ENCODE data around the gene TLL2. TPM values are rescaled to one million over a fixed set of nuclear protein-coding genes. Genes with fewer than 3 reads are reported as not detected.

TLL2 gene
- total RNA-seq, result under 1 TPM; 0.39 to 0.68 TPM
- 0.67 TPM for polyA plus RNA-seq (ENCODE audit: insufficient read depth, low read depth, low replicate concordance)
- long read RNA-seq, donor 1, result 0 reads
- long read RNA-seq, donor 2, result 0 reads

DNA sequence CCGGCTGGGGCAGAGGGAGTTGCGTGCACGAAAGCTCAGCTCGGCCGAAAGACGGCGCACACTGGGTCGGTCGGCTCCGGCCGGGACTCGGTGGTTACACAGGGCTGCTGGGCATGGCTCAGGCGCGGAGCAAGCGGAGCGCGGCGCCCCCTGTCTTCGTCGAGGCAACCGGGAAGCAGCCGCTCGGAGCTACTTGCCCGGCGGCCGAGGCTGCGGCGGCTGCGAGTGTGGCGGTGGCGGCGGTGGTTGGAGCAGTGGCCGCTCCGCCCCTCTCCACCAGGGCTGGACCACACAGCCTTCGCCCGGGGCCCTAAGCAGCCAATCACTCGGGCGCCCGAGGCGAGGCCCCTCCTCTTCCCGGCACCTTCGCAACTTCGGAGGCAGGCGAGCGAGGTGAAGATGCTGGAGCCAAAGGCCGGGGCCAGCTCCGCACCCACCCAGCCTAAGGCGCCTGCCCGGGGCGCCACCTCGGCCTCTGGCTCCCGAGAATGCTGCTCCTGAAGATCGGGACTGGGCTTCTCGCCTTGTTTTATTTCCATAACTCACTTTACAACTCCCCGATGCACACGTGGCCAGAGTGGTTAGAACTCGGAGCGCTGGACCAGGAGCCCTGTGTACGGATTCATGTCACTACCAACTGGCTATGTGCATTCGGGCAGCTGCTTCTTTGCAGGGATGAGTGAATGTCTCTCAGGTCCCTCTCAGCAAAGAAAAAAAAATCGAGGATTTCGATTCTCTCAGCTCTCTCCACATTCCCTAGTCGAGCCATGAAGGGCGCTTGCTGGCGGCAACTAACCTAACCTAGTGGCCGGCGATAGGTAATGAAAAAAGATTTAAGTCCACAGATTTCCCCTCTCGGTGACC lies at the start of gene TLL2:
Gene TLL2 (minus strand): TSS at position 229 of the 864 bp plus-strand sequence. CDS start 241 bp downstream, outside the sequence.
- intact Hi-C loops (cut with DNase I; ENCODE audit: low total_unique reads), result loop anchor here (10.0 kb wide), 1 partner anchor 119 kb away; no protein-coding TSS in a partner anchor
- TF ChIP-seq POLR2A (IDR thresholded peaks at IDR 0.05) (no peak), CTCF (IDR thresholded peaks at IDR 0.05) (peak; percentile 60 to 75 (median 65))
- 1 to 2% methylated on average over 23 to 68 of the region's 68 CpGs for WGBS, 2 donors

DNA sequence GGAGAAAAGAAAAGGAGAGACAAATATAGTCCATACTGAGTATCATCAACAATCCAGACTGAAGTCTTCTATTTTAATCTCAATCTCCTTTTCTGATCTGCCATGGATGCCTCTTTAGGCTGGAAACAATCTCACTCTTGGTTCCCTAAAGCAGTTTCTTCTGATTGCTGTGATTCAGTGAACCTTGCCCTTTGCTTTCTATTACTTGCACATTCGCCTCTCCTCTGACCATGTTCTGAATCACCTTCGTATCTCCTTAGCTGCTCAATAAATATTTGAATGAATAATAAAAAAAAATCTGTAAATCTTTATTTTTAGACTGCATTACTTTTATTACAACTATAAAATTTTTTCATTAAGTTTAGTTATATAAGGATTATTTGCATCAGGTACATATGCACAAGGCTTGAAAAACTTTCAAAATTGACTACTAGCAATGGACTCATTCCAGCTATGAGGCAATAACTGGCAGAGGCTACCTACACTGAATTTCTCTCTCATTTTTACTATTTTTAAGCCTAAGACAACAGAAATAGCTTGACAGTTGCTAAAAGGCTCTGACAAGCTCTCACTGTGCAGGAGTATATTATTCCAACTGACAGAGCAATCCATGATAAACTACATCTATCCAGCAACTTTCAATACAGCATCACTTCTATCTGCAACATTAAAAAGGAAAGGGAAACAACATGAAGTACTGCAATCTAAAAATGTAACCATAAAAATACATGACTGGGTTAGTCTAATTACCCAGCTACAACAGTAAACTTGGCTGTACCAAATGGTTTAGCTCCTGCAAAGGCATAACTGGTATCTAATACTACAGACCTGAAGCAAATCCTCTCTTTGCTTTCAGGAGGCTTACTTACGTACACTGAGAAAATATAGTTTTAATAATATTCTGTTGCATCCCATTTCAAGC lies 47.5 kb upstream of the TLL2 start:
- no peaks in the 10 kb centered on the region for H3K36me3 ChIP-seq (ENCODE audit: low read depth, missing control alignments)
- H3K4me1 ChIP-seq, result no peaks in the 10 kb centered on the region
- intact Hi-C loops (cut with DNase I; ENCODE audit: low total_unique reads), result no loop called here
- no peak for TF ChIP-seq POLR2A (IDR thresholded peaks at IDR 0.05)
- TF ChIP-seq CTCF (IDR thresholded peaks at IDR 0.05), result no peak
- WGBS, 2 donors, result 95 to 97% methylated on average over 3 of the region's 3 CpGs
- DNase-seq, result no peak
- no peak overlapping the region for H3K27ac ChIP-seq
- H3K27me3 ChIP-seq, result no peaks in the 10 kb centered on the region
- H3K9me3 ChIP-seq, result no peaks in the 10 kb centered on the region
- no peak overlapping the region for H3K4me3 ChIP-seq

More for the DNA sequence above, at the start of gene TLL2:
- no peak within 1 kb of the TSS for H3K27ac ChIP-seq
- H3K9me3 ChIP-seq, result no peaks in the 10 kb centered on the region
- no peaks in the 10 kb centered on the region for H3K36me3 ChIP-seq (ENCODE audit: low read depth, missing control alignments)
- H3K27me3 ChIP-seq, result no peaks in the 10 kb centered on the region
- peaks cover 15% of the 10 kb centered on the region for H3K4me1 ChIP-seq
- peak; percentile 88 for DNase-seq
- peak within 1 kb of the TSS; percentile 40 to 50 for H3K4me3 ChIP-seq

GRCh38 chr10:96560489-96560888 lies 46.8 kb upstream of the TLL2 start:
- Histone ChIP-seq H3K27ac (no peak overlapping the region), H3K27me3 (no peaks in the 10 kb centered on the region), H3K9me3 (no peaks in the 10 kb centered on the region), H3K4me1 (no peaks in the 10 kb centered on the region), H3K36me3 (ENCODE audit: low read depth, missing control alignments) (no peaks in the 10 kb centered on the region), H3K4me3 (no peak overlapping the region)
- 90 to 91% methylated on average over 2 of the region's 2 CpGs for WGBS, 2 donors
- TF ChIP-seq POLR2A (IDR thresholded peaks at IDR 0.05) (no peak), CTCF (IDR thresholded peaks at IDR 0.05) (no peak)
- no peak for DNase-seq
- intact Hi-C loops (cut with DNase I; ENCODE audit: low total_unique reads), result no loop called here

GRCh38 chr10:96556003-96556402 lies 42.3 kb upstream of the TLL2 start:
- no peaks in the 10 kb centered on the region for H3K9me3 ChIP-seq

More at GRCh38 chr10:96556003-96556402, 42.3 kb upstream of the TLL2 start:
- no peaks in the 10 kb centered on the region for H3K4me1 ChIP-seq
- no peak overlapping the region for H3K4me3 ChIP-seq
- WGBS, 2 donors, result 55 to 61% methylated on average over 1 of the region's 1 CpG
- H3K27ac ChIP-seq, result no peak overlapping the region
- intact Hi-C loops (cut with DNase I; ENCODE audit: low total_unique reads), result no loop called here
- no peaks in the 10 kb centered on the region for H3K36me3 ChIP-seq (ENCODE audit: low read depth, missing control alignments)
- TF ChIP-seq POLR2A (IDR thresholded peaks at IDR 0.05) (no peak), CTCF (IDR thresholded peaks at IDR 0.05) (peak in 1 of 3 experiments; percentile 19)
- no peaks in the 10 kb centered on the region for H3K27me3 ChIP-seq
- DNase-seq, result no peak
